H1 (cell line): ENCODE data around the gene ARHGAP23.

Experiments used
- CHD1 ChIP-seq: IDR thresholded peaks from 2 replicates; pipeline ENCODE4 v1.6.1; 2012; ENCODE audit warnings: low read depth, low read length, improper control_type of control experiment
- HDAC2 ChIP-seq, 2 experiments: fragments of 300-600 bp in 1 of 2; sonication (generic) in 1 of 2; IDR thresholded peaks; 2 replicates each; pipeline ENCODE4 v1.6.1; 2011 to 2012; ENCODE audit warnings: low read depth in 2 of 2, low read length in 2 of 2, mild to moderate bottlenecking in 2 of 2, moderate library complexity in 2 of 2, borderline replicate concordance in 1 of 2, inconsistent platforms in 1 of 2
- JUND ChIP-seq: IDR thresholded peaks from 2 replicates; pipeline ENCODE4 v1.6.1; 2011; ENCODE audit warnings: mild to moderate bottlenecking, improper control_type of control experiment, low read length
- RNF2 ChIP-seq: fragments of 200-900, 300-1000 bp; sonication (generic); IDR thresholded peaks from 2 replicates; pipeline ENCODE4 v1.7.1; 2016; ENCODE audit warnings: borderline replicate concordance, low read depth, mild to moderate bottlenecking, antibody characterized with exemption, low read length; ENCODE audit not compliant: poor library complexity, severe bottlenecking; ENCODE audit errors: missing control alignments
- SP4 ChIP-seq: IDR thresholded peaks from 2 replicates; pipeline ENCODE4 v1.6.1; 2012; ENCODE audit warnings: low read length, inconsistent platforms
- TF ChIP-seq, protein P1 (sequence below): IDR thresholded peaks from 2 replicates; pipeline ENCODE4 v1.6.1; 2011; ENCODE audit warnings: low read length, improper control_type of control experiment
- TF ChIP-seq, protein P2 (sequence below), 3 experiments: IDR thresholded peaks; 1 replicate in 2 of 3; 2 replicates in 1 of 3; pipeline versions ENCODE4 v1.5.1 to v1.6.1; 2011; ENCODE audit warnings: low read length in 3 of 3, mild to moderate bottlenecking in 3 of 3, inconsistent platforms in 2 of 3, low read depth in 1 of 3, moderate library complexity in 1 of 3; ENCODE audit not compliant: insufficient read depth in 1 of 3; ENCODE audit errors: control extremely low read depth in 1 of 3
- TF ChIP-seq, protein P3 (sequence below): fragments of 300-600 bp; sonication (generic); IDR thresholded peaks from 2 replicates; pipeline ENCODE4 v1.7.1; 2012; ENCODE audit warnings: low read length, moderate library complexity, mild to moderate bottlenecking, inconsistent platforms; ENCODE audit not compliant: insufficient replicate concordance
- TF ChIP-seq, protein P4 (sequence below): IDR thresholded peaks from 2 replicates; pipeline ENCODE4 v1.6.1; 2011; ENCODE audit warnings: low read depth, mild to moderate bottlenecking, low read length; ENCODE audit not compliant: insufficient read depth

DNA sequence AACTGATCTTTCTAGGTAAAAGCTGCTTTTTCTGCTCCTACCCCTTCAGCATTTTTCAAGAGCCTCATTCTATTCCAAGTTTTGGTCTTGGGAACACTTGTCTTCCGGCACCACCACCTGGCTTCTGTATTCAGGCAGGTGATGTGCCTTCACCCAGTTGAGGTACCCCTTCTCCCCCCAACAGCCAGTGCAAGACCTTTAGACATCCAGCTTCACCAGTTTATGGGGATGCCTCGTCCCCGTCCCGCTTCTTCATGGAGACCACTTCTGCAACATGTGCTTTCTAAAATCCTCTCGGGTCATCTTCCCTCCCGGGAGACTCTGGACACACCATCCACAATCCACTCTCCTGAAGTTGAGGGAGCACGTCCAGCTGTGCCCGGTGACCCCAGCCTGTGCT is 107.6 kb downstream of the ARHGAP23 start:
- TF ChIP-seq, protein P1, sequence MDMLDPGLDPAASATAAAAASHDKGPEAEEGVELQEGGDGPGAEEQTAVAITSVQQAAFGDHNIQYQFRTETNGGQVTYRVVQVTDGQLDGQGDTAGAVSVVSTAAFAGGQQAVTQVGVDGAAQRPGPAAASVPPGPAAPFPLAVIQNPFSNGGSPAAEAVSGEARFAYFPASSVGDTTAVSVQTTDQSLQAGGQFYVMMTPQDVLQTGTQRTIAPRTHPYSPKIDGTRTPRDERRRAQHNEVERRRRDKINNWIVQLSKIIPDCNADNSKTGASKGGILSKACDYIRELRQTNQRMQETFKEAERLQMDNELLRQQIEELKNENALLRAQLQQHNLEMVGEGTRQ, result no peak
- no peak for TF ChIP-seq SP4
- no peak for TF ChIP-seq RNF2
- TF ChIP-seq, protein P2, sequence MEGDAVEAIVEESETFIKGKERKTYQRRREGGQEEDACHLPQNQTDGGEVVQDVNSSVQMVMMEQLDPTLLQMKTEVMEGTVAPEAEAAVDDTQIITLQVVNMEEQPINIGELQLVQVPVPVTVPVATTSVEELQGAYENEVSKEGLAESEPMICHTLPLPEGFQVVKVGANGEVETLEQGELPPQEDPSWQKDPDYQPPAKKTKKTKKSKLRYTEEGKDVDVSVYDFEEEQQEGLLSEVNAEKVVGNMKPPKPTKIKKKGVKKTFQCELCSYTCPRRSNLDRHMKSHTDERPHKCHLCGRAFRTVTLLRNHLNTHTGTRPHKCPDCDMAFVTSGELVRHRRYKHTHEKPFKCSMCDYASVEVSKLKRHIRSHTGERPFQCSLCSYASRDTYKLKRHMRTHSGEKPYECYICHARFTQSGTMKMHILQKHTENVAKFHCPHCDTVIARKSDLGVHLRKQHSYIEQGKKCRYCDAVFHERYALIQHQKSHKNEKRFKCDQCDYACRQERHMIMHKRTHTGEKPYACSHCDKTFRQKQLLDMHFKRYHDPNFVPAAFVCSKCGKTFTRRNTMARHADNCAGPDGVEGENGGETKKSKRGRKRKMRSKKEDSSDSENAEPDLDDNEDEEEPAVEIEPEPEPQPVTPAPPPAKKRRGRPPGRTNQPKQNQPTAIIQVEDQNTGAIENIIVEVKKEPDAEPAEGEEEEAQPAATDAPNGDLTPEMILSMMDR (IDR thresholded peaks at IDR 0.05; ENCODE audit: control extremely low read depth in 1 of 3, insufficient read depth in 1 of 3, low read depth in 1 of 3, low read length in 3 of 3), result no peak
- no peak for TF ChIP-seq CHD1
- TF ChIP-seq, protein P3, sequence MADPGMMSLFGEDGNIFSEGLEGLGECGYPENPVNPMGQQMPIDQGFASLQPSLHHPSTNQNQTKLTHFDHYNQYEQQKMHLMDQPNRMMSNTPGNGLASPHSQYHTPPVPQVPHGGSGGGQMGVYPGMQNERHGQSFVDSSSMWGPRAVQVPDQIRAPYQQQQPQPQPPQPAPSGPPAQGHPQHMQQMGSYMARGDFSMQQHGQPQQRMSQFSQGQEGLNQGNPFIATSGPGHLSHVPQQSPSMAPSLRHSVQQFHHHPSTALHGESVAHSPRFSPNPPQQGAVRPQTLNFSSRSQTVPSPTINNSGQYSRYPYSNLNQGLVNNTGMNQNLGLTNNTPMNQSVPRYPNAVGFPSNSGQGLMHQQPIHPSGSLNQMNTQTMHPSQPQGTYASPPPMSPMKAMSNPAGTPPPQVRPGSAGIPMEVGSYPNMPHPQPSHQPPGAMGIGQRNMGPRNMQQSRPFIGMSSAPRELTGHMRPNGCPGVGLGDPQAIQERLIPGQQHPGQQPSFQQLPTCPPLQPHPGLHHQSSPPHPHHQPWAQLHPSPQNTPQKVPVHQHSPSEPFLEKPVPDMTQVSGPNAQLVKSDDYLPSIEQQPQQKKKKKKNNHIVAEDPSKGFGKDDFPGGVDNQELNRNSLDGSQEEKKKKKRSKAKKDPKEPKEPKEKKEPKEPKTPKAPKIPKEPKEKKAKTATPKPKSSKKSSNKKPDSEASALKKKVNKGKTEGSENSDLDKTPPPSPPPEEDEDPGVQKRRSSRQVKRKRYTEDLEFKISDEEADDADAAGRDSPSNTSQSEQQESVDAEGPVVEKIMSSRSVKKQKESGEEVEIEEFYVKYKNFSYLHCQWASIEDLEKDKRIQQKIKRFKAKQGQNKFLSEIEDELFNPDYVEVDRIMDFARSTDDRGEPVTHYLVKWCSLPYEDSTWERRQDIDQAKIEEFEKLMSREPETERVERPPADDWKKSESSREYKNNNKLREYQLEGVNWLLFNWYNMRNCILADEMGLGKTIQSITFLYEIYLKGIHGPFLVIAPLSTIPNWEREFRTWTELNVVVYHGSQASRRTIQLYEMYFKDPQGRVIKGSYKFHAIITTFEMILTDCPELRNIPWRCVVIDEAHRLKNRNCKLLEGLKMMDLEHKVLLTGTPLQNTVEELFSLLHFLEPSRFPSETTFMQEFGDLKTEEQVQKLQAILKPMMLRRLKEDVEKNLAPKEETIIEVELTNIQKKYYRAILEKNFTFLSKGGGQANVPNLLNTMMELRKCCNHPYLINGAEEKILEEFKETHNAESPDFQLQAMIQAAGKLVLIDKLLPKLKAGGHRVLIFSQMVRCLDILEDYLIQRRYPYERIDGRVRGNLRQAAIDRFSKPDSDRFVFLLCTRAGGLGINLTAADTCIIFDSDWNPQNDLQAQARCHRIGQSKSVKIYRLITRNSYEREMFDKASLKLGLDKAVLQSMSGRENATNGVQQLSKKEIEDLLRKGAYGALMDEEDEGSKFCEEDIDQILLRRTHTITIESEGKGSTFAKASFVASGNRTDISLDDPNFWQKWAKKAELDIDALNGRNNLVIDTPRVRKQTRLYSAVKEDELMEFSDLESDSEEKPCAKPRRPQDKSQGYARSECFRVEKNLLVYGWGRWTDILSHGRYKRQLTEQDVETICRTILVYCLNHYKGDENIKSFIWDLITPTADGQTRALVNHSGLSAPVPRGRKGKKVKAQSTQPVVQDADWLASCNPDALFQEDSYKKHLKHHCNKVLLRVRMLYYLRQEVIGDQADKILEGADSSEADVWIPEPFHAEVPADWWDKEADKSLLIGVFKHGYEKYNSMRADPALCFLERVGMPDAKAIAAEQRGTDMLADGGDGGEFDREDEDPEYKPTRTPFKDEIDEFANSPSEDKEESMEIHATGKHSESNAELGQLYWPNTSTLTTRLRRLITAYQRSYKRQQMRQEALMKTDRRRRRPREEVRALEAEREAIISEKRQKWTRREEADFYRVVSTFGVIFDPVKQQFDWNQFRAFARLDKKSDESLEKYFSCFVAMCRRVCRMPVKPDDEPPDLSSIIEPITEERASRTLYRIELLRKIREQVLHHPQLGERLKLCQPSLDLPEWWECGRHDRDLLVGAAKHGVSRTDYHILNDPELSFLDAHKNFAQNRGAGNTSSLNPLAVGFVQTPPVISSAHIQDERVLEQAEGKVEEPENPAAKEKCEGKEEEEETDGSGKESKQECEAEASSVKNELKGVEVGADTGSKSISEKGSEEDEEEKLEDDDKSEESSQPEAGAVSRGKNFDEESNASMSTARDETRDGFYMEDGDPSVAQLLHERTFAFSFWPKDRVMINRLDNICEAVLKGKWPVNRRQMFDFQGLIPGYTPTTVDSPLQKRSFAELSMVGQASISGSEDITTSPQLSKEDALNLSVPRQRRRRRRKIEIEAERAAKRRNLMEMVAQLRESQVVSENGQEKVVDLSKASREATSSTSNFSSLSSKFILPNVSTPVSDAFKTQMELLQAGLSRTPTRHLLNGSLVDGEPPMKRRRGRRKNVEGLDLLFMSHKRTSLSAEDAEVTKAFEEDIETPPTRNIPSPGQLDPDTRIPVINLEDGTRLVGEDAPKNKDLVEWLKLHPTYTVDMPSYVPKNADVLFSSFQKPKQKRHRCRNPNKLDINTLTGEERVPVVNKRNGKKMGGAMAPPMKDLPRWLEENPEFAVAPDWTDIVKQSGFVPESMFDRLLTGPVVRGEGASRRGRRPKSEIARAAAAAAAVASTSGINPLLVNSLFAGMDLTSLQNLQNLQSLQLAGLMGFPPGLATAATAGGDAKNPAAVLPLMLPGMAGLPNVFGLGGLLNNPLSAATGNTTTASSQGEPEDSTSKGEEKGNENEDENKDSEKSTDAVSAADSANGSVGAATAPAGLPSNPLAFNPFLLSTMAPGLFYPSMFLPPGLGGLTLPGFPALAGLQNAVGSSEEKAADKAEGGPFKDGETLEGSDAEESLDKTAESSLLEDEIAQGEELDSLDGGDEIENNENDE, result no peak
- TF ChIP-seq HDAC2 (IDR thresholded peaks at IDR 0.05; ENCODE audit: borderline replicate concordance in 1 of 2, low read depth in 2 of 2, low read length in 2 of 2), result no peak
- TF ChIP-seq JUND, result no peak
- TF ChIP-seq, protein P4, sequence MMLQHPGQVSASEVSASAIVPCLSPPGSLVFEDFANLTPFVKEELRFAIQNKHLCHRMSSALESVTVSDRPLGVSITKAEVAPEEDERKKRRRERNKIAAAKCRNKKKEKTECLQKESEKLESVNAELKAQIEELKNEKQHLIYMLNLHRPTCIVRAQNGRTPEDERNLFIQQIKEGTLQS, result no peak
